ENCODE results near the gene PRTFDC1. TPM values are rescaled to one million over a fixed set of nuclear protein-coding genes. Genes with fewer than 3 reads are reported as not detected.

Gene PRTFDC1
- total RNA-seq, 1 experiment from 2014 or later, result 22.7 TPM

- no peak for TF ChIP-seq CTCF (IDR thresholded peaks at IDR 0.05; ENCODE audit: unreplicated experiment)
- Mint-ChIP-seq H3K27me3 (ENCODE audit: unreplicated experiment) (no peaks in the 10 kb centered on the region), H3K4me1 (ENCODE audit: low read depth, unreplicated experiment) (peaks cover 60% of the 10 kb centered on the region), H3K9me3 (ENCODE audit: low read depth, unreplicated experiment) (no peaks in the 10 kb centered on the region), H3K27ac (ENCODE audit: unreplicated experiment) (no peak overlapping the region), H3K36me3 (ENCODE audit: insufficient read depth, unreplicated experiment) (no peaks in the 10 kb centered on the region), H3K4me3 (ENCODE audit: low read depth, unreplicated experiment) (no peak overlapping the region)
- DNase-seq, result no peak
- intact Hi-C loops (cut with micrococcal nuclease; ENCODE audit: unreplicated experiment), result no loop called here
- BruUV-seq (replicated peaks), result no TSS peak
- CTCF ChIA-PET, result no interaction called here
Measured at GRCh38 chr10:24894728-24895127, 57.7 kb downstream of the PRTFDC1 start.

DNA sequence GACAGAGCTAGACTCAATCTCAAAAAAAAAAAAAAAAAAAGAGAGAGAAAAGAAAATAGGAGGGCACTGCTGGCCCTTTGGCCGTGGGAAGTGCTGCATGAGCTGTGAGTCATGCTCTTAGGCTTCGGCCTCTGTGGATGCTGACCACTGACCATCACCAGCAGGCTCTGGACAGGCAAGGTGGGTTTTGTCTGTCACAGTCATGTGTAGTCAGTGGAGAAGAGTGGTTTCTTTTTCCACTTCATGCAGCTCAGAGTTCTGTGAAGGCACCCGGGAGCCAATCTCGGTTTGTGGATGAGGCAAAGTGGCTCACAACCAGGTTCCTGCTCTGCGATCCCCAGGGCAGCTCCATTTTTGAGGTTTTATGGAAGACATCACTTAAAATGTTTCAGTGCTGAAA is 58.1 kb downstream of the PRTFDC1 start:
- Mint-ChIP-seq H3K27ac (ENCODE audit: unreplicated experiment) (no peak overlapping the region), H3K4me1 (ENCODE audit: low read depth, unreplicated experiment) (peaks cover 65% of the 10 kb centered on the region), H3K36me3 (ENCODE audit: insufficient read depth, unreplicated experiment) (no peaks in the 10 kb centered on the region), H3K9me3 (ENCODE audit: low read depth, unreplicated experiment) (no peaks in the 10 kb centered on the region), H3K4me3 (ENCODE audit: low read depth, unreplicated experiment) (no peak overlapping the region), H3K27me3 (ENCODE audit: unreplicated experiment) (no peaks in the 10 kb centered on the region)
- CTCF ChIA-PET, result no interaction called here
- intact Hi-C loops (cut with micrococcal nuclease; ENCODE audit: unreplicated experiment), result no loop called here
- peak; percentile 14 for DNase-seq
- BruUV-seq (replicated peaks), result no TSS peak
- no peak for TF ChIP-seq CTCF (IDR thresholded peaks at IDR 0.05; ENCODE audit: unreplicated experiment)

DNA sequence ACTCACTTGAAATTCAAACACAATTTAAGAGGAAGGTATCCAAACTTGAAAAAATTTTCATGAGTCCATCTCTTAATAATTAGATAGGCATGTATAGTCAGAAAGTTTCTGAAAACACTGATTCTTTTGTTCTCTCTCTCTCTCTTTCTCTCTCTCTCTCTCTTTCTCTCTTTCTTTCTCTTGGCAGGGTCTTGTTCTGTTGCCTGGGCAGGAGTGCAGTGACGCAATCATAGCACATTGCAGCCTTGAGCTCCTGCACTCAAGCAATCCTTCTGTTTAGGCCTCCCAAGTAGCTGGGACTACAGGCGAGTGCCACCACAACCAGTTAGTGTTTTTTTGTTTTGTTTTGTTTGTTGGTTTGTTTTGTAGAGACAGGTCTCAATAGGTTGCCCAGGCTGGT is 59.3 kb downstream of the PRTFDC1 start:
- H3K9me3 Mint-ChIP-seq (ENCODE audit: low read depth, unreplicated experiment), result no peaks in the 10 kb centered on the region
- H3K27me3 Mint-ChIP-seq (ENCODE audit: unreplicated experiment), result no peaks in the 10 kb centered on the region
- no peak for TF ChIP-seq CTCF (IDR thresholded peaks at IDR 0.05; ENCODE audit: unreplicated experiment)
- peaks cover 69% of the 10 kb centered on the region for H3K4me1 Mint-ChIP-seq (ENCODE audit: low read depth, unreplicated experiment)
- peak overlapping the region; percentile 10 for H3K27ac Mint-ChIP-seq (ENCODE audit: unreplicated experiment)
- H3K36me3 Mint-ChIP-seq (ENCODE audit: insufficient read depth, unreplicated experiment), result no peaks in the 10 kb centered on the region
- CTCF ChIA-PET, result no interaction called here
- BruUV-seq (replicated peaks), result no TSS peak
- no peak for DNase-seq
- intact Hi-C loops (cut with micrococcal nuclease; ENCODE audit: unreplicated experiment), result no loop called here
- no peak overlapping the region for H3K4me3 Mint-ChIP-seq (ENCODE audit: low read depth, unreplicated experiment)

GRCh38 chr10:24891823-24892222 is 60.6 kb downstream of the PRTFDC1 start:
- no peak for DNase-seq
- Mint-ChIP-seq H3K27ac (ENCODE audit: unreplicated experiment) (no peak overlapping the region), H3K4me1 (ENCODE audit: low read depth, unreplicated experiment) (peaks cover 65% of the 10 kb centered on the region), H3K9me3 (ENCODE audit: low read depth, unreplicated experiment) (peaks cover 3% of the 10 kb centered on the region), H3K27me3 (ENCODE audit: unreplicated experiment) (no peaks in the 10 kb centered on the region), H3K36me3 (ENCODE audit: insufficient read depth, unreplicated experiment) (no peaks in the 10 kb centered on the region), H3K4me3 (ENCODE audit: low read depth, unreplicated experiment) (no peak overlapping the region)
- CTCF ChIA-PET, result no interaction called here
- no peak for TF ChIP-seq CTCF (IDR thresholded peaks at IDR 0.05; ENCODE audit: unreplicated experiment)
- intact Hi-C loops (cut with micrococcal nuclease; ENCODE audit: unreplicated experiment), result no loop called here
- no TSS peak for BruUV-seq (replicated peaks)

GRCh38 chr10:24889639-24890038 is 62.8 kb downstream of the PRTFDC1 start:
- no peak for DNase-seq
- BruUV-seq (replicated peaks), result no TSS peak
- Mint-ChIP-seq H3K9me3 (ENCODE audit: low read depth, unreplicated experiment) (peaks cover 3% of the 10 kb centered on the region), H3K27me3 (ENCODE audit: unreplicated experiment) (no peaks in the 10 kb centered on the region), H3K4me1 (ENCODE audit: low read depth, unreplicated experiment) (peaks cover 74% of the 10 kb centered on the region), H3K36me3 (ENCODE audit: insufficient read depth, unreplicated experiment) (no peaks in the 10 kb centered on the region), H3K4me3 (ENCODE audit: low read depth, unreplicated experiment) (no peak overlapping the region), H3K27ac (ENCODE audit: unreplicated experiment) (no peak overlapping the region)
- CTCF ChIA-PET, result no interaction called here
- intact Hi-C loops (cut with micrococcal nuclease; ENCODE audit: unreplicated experiment), result no loop called here
- no peak for TF ChIP-seq CTCF (IDR thresholded peaks at IDR 0.05; ENCODE audit: unreplicated experiment)
